Measurements from ENCODE around the gene ECHDC1. TPM values are rescaled to one million over a fixed set of nuclear protein-coding genes. Genes with fewer than 3 reads are reported as not detected.
"Not testable (repeated sequence)": the region's sequence is repeated elsewhere in the genome, so short reads cannot be mapped to it uniquely, and the experiment has no call there.

The ECHDC1 gene, protein sequence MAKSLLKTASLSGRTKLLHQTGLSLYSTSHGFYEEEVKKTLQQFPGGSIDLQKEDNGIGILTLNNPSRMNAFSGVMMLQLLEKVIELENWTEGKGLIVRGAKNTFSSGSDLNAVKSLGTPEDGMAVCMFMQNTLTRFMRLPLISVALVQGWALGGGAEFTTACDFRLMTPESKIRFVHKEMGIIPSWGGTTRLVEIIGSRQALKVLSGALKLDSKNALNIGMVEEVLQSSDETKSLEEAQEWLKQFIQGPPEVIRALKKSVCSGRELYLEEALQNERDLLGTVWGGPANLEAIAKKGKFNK
- 77.5 TPM for polyA plus RNA-seq

DNA sequence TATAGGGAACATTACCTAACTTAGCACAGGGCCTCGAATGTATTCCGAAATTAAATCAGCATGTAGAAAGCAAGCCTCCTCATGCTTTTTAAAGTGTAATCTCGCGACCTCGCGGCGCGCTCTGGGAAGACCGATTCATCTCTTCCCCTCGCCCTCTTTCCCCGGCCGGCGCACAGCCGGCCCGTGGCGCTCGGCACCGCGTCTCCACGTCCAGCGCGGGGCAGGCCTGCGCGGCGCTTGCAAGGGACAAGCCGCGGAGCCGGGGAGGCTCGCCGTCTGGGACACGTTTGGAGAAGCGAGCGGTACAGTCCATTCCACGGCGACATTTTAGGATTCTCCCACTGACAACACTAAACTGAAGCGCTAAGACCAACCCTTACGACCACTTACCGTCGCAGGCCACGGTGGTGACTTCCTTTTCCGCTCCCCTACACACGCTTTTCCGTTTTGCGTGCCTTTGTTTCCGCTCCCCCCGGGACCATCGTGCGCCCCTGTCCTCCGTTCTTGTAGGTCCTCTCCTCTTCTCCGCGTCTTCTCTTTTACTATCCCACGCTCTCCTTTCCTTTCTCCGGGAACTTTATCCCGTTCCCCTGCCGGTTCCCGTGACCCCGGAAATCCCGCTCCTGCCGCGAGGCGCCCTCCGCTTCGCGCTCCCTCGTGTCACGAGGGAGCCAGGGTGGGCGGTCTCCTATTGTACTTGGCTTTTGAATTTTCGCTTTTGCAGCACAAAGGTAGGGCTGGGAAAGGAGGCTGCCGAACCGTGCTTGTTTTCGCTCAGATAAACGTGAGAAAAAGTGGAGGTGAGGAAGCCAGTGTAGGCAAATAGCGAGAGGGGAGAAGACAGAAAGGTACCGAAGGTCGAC lies at the start of gene ECHDC1:
Gene ECHDC1, minus strand, starts transcription at position 664 of the 863 bp plus-strand sequence. CDS start 12,581 bp downstream, outside the sequence.
- H3K4me3 Mint-ChIP-seq, result no peak within 1 kb of the TSS
- H3K27ac Mint-ChIP-seq, result no peak within 1 kb of the TSS
- H3K4me1 Mint-ChIP-seq, result peaks cover 0 to 12% (median 7%) of the 10 kb centered on the region in 3 donors

DNA sequence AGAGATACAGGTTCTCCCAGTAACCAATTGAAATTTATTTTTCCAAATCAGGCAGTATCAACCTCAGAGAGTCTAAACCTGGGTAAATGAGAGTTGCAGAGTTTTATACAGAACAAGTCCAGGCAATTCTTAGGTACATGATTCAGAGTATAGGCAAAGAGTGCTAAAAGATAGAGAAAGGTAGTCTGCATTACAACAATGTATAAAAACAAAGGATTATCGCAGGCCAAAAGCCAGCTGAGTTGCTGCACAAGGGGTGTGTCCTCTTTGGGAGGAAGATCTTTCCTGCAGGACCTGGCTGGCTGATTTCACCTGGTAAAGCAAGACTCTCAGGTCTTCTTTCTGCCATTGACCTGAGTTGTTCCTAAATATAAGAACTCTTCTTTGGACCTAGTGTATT lies 48.9 kb upstream of the ECHDC1 start:
- peaks cover 0 to 2% (median 0%) of the 10 kb centered on the region in 3 donors for H3K4me1 Mint-ChIP-seq
- H3K36me3 Mint-ChIP-seq, result no peaks in the 10 kb centered on the region
- no peaks in the 10 kb centered on the region for H3K9me3 Mint-ChIP-seq
- no peak overlapping the region for H3K27ac Mint-ChIP-seq
- peaks cover 1% of the 10 kb centered on the region for H3K27me3 Mint-ChIP-seq
- no peak overlapping the region for H3K4me3 Mint-ChIP-seq

More for the DNA sequence above, at the start of gene ECHDC1:
- no peaks in the 10 kb centered on the region for H3K36me3 Mint-ChIP-seq
- no peaks in the 10 kb centered on the region for H3K9me3 Mint-ChIP-seq
- no peaks in the 10 kb centered on the region for H3K27me3 Mint-ChIP-seq

DNA sequence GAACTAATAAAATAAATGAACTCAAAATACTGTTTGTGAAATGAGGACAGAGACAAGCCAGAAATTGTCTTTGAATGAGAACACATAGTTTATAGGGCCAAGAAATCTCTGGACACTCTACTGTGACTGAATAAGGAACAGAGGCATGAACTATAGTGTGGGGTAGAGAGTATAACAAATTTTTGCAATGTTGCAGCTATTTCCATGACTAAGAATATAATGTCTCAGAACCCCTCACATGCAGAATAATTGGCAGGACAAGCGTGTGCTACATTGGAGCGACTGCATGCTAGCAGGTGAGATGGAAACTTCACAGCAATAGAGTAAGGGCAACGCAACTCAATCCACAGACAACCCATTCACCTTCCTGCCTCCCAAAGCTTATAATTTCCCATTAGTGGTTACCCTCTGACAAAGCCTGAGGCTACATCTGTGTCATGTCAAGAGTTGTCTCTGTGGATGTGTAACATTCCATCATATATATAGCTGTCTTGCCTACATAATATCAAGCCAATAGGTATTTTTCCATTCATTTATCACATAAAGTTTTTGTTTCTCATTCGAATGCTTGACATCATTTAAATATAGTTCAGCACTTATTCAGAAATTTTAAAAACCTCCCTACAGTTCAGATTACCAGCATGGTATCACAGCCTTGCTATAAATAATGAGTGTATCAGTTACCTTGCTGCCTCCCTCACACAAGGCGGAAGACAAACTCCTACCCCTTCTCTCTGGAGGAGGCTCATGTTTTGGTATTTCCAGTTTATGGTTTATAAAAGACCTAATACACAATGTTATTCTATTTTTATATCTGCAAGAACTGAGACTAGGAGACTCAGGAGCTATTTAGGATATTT lies 47.9 kb upstream of the ECHDC1 start:
- Mint-ChIP-seq H3K27me3 (peaks cover 1% of the 10 kb centered on the region), H3K36me3 (no peaks in the 10 kb centered on the region), H3K9me3 (no peaks in the 10 kb centered on the region), H3K27ac (no peak overlapping the region), H3K4me1 (peaks cover 0 to 2% (median 0%) of the 10 kb centered on the region in 3 donors), H3K4me3 (no peak overlapping the region)

DNA sequence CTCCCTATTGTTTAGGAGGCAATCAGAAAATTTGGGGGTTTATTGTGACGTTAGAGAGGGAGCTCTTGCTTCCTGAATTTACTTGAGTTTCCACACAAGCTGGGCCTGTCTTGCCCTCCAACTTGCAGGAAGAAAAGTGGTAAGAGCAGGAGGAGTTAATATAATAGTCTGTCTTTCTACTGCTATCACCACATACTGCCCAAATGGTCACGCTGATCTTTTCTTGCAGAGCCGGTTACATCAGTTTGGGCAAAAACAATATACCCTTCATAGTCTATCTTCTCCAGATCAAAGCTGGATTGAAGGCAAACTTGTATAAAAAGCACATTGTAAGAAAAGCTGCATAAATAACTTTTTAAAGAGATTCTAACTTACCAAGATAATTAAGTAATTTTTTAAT lies 46.3 kb upstream of the ECHDC1 start:
- Mint-ChIP-seq H3K4me1 (peaks cover 0 to 2% (median 0%) of the 10 kb centered on the region in 3 donors), H3K27me3 (peaks cover 1% of the 10 kb centered on the region), H3K4me3 (no peak overlapping the region), H3K36me3 (no peaks in the 10 kb centered on the region), H3K27ac (no peak overlapping the region), H3K9me3 (no peaks in the 10 kb centered on the region)

DNA sequence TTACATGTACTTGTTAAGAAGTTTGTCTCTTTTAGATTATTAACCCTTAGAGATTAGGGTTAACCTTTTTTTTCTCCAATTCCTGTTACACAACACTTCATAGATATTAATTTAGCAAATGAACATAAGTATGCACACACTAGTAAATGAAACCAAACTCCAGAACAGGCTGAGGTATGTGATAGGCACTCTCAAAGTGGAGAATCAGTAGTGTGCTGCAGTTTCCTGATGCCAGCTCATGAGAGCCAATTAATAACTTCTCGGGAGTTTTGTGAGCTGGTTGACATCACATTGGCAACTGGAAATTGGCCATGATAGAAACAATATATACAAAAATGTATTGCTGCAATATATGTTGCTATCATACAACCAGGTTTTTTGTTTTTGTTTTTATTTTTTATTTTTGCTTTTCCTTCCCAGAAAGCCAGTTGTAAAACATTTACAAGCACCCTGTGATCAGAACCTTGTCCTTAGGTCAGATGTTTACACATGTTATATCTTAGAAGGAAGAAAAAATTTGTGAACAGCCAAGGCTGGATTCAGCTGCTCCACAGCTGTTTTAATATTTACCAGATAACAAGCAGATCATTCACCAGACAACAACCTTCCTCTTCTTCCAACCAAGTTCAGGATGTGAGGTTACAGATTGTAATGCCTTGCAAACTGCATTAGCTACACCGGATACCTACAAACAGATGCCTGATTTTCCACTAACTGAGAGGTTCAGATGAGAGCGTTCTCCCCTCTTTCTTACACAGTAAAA lies 42.4 kb upstream of the ECHDC1 start:
- H3K9me3 Mint-ChIP-seq, result no peaks in the 10 kb centered on the region
- peak overlapping the region in 1 of 3 donors; percentile 69 for H3K27ac Mint-ChIP-seq
- no peaks in the 10 kb centered on the region for H3K4me1 Mint-ChIP-seq
- H3K4me3 Mint-ChIP-seq, result no peak overlapping the region
- no peaks in the 10 kb centered on the region for H3K36me3 Mint-ChIP-seq
- peaks cover 1% of the 10 kb centered on the region for H3K27me3 Mint-ChIP-seq

DNA sequence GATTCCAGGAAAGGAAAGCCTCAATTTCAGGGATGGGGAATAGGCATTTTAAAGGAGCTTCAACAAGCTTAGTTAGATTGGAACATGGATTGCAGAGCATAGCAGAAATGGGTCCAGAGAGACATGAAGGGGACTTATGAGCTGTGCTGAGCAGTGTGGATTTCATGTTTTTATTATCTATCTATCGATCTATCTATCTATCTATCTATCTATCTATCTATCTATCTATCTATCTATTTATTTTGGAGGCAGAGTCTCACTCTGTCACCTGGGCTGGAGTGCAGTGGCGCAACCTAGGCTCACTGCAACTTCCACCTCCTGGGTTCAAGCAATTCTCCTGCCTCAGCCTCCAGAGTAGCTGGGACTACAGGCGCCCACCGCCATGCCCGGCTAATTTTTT lies 41.4 kb upstream of the ECHDC1 start:
- H3K4me1 Mint-ChIP-seq, H3K27me3 Mint-ChIP-seq, H3K9me3 Mint-ChIP-seq, H3K4me3 Mint-ChIP-seq, H3K27ac Mint-ChIP-seq, H3K36me3 Mint-ChIP-seq: not testable (repeated sequence)

DNA sequence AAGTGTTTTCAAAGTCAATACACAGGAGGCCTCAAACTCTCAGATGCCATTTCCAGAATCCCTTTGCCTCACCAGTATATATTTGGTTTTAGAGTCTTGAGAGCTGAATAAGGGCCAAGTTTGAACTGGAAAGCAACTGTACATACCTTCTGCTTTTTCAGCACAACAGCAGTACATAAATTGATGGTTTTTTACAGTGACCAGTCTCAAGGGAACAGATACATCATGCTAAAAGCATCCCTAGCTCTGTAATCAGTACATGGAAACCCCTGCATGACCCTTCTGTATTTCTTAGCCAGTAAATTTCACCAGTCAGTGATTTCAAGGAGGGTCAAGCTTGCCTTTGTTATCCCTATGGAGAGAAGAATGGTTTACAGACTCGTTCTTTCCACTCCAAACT lies 40.6 kb upstream of the ECHDC1 start:
- Mint-ChIP-seq H3K27me3 (peaks cover 1% of the 10 kb centered on the region), H3K4me1 (no peaks in the 10 kb centered on the region), H3K36me3 (no peaks in the 10 kb centered on the region), H3K9me3 (no peaks in the 10 kb centered on the region), H3K27ac (no peak overlapping the region), H3K4me3 (no peak overlapping the region)

DNA sequence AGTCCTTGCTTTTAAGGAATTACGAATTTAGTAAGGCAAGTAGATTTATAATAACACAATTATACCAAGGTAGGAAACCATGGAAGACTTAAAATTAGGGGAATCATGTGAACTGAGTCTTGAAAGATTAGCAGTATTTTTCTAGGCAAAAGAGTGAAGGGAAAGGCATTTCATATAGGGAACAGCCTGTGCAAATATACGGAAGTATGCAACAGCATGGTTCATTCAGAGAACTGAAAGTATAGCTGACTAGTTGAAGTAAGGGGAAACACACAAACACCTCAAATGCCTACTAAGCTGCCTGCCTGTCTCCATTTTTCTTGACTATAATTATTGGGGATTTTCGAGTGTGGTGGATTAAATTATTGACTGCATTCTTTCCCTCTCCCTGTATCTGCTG lies 39.0 kb upstream of the ECHDC1 start:
- H3K9me3 Mint-ChIP-seq, result no peaks in the 10 kb centered on the region
- H3K27ac Mint-ChIP-seq, result no peak overlapping the region
- H3K27me3 Mint-ChIP-seq, result no peaks in the 10 kb centered on the region
- no peaks in the 10 kb centered on the region for H3K36me3 Mint-ChIP-seq
- peak overlapping the region in 1 of 4 donors; percentile 22 for H3K4me3 Mint-ChIP-seq
- H3K4me1 Mint-ChIP-seq, result no peaks in the 10 kb centered on the region

DNA sequence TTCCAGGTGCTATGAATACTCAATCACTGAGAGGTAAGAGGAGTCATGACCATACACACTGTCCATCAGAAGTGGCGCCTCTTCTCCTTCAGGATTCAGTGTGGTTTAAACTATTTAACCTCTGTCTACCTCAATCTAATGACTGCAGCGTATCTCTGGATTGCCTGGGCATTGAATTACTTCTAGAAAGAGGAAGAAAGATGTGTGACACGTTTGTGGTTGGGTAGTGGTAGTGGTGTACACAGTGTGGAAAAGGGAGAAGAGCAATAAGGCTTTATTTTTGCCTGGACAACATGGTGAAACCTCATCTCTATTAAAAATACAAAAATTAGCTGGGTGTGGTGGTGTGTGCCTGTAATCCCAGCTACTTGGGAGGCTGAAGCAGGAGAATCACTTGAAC lies 38.0 kb upstream of the ECHDC1 start:
- no peak overlapping the region for H3K4me3 Mint-ChIP-seq
- no peaks in the 10 kb centered on the region for H3K27me3 Mint-ChIP-seq
- no peaks in the 10 kb centered on the region for H3K4me1 Mint-ChIP-seq
- no peaks in the 10 kb centered on the region for H3K36me3 Mint-ChIP-seq
- no peaks in the 10 kb centered on the region for H3K9me3 Mint-ChIP-seq
- no peak overlapping the region for H3K27ac Mint-ChIP-seq

DNA sequence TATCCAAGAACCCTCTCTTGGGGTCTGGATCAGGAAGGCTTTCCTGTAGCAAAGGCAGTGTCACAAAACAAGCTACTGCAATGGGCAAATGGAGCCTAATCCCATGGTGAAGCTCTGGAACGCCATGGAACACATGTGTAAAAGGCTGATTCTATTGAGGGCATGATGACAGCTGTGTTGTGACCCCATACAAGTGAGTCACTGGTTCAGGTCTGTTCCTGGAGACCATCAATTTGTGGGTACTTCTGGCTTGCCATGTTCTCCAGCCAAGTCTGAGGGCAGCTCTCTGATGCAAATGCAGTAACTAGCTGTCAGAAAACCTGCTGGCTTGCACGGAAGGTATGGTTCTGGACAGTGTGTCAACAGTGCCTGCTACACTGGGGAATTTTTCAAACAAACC lies 33.3 kb upstream of the ECHDC1 start:
- Mint-ChIP-seq H3K36me3 (no peaks in the 10 kb centered on the region), H3K27me3 (no peaks in the 10 kb centered on the region), H3K9me3 (peaks cover 0 to 4% (median 0%) of the 10 kb centered on the region in 3 donors), H3K4me1 (no peaks in the 10 kb centered on the region), H3K27ac (no peak overlapping the region), H3K4me3 (no peak overlapping the region)

DNA sequence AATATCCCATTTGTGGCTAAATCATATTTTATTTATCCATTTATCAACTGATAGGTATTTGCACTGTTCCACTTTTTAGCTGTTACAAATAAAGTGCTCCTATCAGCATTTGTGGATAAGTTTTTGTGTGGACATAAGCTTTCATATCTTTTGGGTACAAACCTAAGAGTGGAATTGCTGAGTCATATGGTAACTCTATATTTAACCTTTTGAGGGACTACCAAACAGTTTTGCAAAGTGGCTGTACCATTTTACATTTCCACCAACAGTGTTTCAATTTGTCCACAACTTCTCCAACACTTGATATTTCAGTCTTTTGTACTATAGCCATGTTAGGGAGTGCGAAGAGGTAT lies 23.6 kb upstream of the ECHDC1 start:
- Mint-ChIP-seq H3K9me3 (peaks cover 1 to 17% (median 2%) of the 10 kb centered on the region in 3 donors), H3K27me3 (no peaks in the 10 kb centered on the region), H3K36me3 (peaks cover 2% of the 10 kb centered on the region), H3K4me3 (no peak overlapping the region), H3K4me1 (no peaks in the 10 kb centered on the region), H3K27ac (no peak overlapping the region)

DNA sequence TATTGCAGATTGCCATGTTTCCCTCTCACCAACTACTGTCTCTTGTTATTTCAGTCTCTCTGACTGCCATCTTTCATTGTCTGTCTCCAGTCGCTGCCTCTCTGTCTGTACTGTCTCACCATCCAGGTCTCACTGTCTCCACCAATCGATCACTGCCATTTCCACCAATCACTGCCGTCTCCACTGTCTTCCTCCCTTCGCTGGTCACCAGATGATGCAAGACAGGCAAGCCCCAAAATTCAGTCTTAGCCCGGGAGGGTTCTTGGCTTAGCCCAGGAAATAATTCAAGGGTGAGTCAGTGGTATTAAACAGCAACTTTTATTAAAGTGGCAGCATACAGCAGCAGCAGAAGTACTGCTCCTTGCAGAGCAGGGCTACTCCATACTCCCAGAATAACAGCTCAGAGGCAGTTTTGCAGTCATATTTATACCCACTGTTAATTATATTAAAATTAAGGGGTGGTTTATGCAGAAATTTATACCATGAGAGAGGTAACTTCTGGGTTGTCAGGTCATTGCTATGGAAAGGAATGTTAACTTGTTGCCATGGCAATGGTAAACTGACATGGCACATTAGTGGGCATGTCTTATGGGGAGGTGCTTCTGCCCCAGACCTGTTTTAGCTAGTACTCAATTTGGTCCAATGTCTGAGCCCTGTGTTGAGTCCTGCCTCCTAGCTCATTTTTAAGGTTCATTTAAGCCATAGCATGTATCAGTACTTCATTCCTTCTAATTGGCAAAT lies 23.0 kb upstream of the ECHDC1 start:
- Mint-ChIP-seq H3K27me3 (no peaks in the 10 kb centered on the region), H3K4me3 (no peak overlapping the region), H3K27ac (no peak overlapping the region)

DNA sequence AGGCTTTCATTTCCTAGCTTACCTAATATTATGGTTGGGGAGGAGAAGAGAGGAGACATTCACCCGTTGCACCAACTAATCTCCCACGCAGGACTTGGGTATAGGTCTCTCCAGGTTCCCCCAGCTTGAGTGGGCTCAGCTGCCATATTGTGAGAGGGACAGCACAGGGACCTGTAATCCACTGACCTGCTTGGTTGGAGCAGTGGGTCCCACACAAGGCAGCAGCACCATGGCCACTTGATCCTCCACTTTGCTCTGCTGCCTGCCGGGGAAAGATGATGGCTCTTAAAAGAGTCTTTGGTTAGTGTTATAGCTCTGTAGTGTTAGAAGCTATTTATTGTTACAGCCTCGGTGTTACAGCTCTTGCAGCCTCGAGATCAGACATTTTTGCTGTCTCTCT lies 22.5 kb upstream of the ECHDC1 start:
- no peak overlapping the region for H3K4me3 Mint-ChIP-seq
- H3K27me3 Mint-ChIP-seq, result no peaks in the 10 kb centered on the region
- H3K27ac Mint-ChIP-seq, result no peak overlapping the region

More for the DNA sequence above, 23.0 kb upstream of the ECHDC1 start:
- peaks cover 2% of the 10 kb centered on the region for H3K36me3 Mint-ChIP-seq
- H3K9me3 Mint-ChIP-seq, result peaks cover 1 to 12% (median 2%) of the 10 kb centered on the region in 3 donors
- no peaks in the 10 kb centered on the region for H3K4me1 Mint-ChIP-seq

DNA sequence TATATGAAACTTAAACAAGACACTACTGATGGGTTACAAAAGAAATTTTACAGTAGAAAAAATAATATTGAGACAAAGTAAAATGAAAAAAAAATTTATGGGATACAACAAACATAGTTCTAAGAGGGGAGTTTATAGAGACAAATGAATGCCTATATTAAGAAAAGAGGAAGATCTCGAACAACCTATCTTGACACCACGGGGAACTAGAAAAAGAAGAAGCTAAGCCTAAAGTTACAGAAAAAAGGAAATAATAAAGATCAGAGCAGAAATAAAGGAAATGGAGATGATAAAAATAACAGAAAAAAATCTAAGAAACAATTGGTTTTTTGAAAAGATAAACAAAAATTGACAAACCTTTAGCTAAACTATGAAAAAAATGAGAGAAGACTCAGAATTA lies 9.1 kb upstream of the ECHDC1 start:
- Mint-ChIP-seq H3K4me1 (peaks cover 5 to 18% (median 14%) of the 10 kb centered on the region in 3 donors), H3K27ac (no peak overlapping the region), H3K27me3 (no peaks in the 10 kb centered on the region), H3K36me3 (peaks cover 2% of the 10 kb centered on the region), H3K9me3 (peaks cover 0 to 9% (median 2%) of the 10 kb centered on the region in 3 donors), H3K4me3 (peak overlapping the region in 2 of 4 donors; percentile 54 to 66)

More for the DNA sequence above, 22.5 kb upstream of the ECHDC1 start:
- H3K36me3 Mint-ChIP-seq, result peaks cover 2% of the 10 kb centered on the region
- peaks cover 1 to 9% (median 2%) of the 10 kb centered on the region in 3 donors for H3K9me3 Mint-ChIP-seq
- no peaks in the 10 kb centered on the region for H3K4me1 Mint-ChIP-seq

Measured in IgD-negative memory B cell (primary cell).